Measurements from ENCODE around the gene CYYR1. TPM values are rescaled to one million over a fixed set of nuclear protein-coding genes. Genes with fewer than 3 reads are reported as not detected.
A peak's percentile ranks its signal among the peaks of the same experiment; 100 is the strongest.

CYYR1 gene
- polyA plus RNA-seq, 3 donors: 52.5 to 57.7 (median 56.0) TPM

GRCh38 chr21:26565111-26565510 lies 8.0 kb downstream of the CYYR1 start:
- DNase-seq (ENCODE audit: extremely low read depth in 1 of 11, low read depth in 9 of 11, low spot score in 4 of 11): no peak

- DNase-seq (ENCODE audit: extremely low read depth in 1 of 11, low read depth in 9 of 11, low spot score in 4 of 11): no peak
Measured at GRCh38 chr21:26563856-26564503, 9.1 kb downstream of the CYYR1 start.

DNA sequence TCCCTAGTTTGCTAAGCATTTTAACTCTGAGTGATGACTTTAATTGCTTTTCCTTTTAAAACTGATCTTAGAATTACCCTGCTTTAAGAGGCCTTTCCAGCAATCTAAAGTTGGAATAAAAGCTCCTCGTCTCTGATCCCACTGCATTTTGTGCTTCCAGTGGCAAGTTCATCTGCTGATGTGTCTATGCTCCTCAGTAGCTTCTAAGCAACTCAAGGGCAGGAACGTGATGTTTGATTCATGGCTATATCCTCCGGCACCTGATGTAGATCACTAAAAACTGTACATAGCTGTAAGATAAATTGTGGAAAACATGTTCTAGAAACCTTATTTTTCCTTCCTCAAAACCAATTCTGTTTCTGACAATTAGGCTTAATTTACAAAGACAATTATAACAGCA lies 12.5 kb downstream of the CYYR1 start:
- DNase-seq (ENCODE audit: extremely low read depth in 1 of 11, low read depth in 9 of 11, low spot score in 4 of 11): no peak

DNA sequence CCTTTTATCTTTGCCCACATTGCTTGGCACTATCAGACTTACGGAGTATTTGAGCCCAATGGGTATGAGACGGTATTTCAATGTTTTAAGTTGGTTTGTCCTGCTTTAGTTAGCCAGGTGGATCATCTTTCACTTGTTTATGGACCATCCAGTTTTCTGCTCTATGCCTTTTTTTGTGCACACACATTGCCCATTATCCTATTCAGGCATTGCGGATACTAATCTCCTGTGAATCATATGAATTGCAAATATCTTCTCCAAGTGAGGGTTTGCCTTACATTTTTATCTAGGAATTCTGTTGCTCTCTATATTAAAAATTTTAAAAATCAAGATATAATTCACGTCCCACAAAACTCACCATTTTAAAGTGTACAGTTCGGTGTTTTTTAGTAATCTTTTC lies 14.0 kb downstream of the CYYR1 start:
- DNase-seq (ENCODE audit: extremely low read depth in 1 of 11, low read depth in 9 of 11, low spot score in 4 of 11): no peak

- DNase-seq (ENCODE audit: extremely low read depth in 1 of 11, low read depth in 9 of 11, low spot score in 4 of 11): no peak
Measured at GRCh38 chr21:26557106-26557505, 16.0 kb downstream of the CYYR1 start.

- no peak for DNase-seq (ENCODE audit: extremely low read depth in 1 of 11, low read depth in 9 of 11, low spot score in 4 of 11)
Measured at GRCh38 chr21:26555540-26556146, 17.4 kb downstream of the CYYR1 start.

- no peak for DNase-seq (ENCODE audit: extremely low read depth in 1 of 11, low read depth in 9 of 11, low spot score in 4 of 11)
Measured at GRCh38 chr21:26554365-26554764, 18.7 kb downstream of the CYYR1 start.

- no peak for DNase-seq (ENCODE audit: extremely low read depth in 1 of 11, low read depth in 9 of 11, low spot score in 4 of 11)
Measured at GRCh38 chr21:26553898-26554297, 19.2 kb downstream of the CYYR1 start.

DNA sequence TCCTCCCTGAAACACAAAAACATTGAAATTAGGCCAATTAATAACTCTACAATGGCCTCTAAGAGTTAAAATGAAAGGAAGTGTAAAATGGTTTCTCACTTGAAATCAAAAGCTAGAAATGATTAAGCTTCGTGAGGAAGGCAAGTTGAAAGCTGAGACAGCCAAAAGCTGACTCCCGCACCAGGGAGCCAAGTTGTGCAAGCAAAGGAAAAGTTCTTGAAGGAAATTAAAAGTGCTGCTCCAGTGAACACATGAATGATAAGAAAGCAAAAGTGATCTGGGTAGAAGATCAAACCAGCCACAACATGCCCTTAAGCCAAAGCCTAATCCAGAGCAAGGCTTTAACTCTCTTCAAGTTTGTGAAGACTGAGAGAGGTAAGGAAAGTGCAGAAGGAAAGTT lies 22.8 kb downstream of the CYYR1 start:
- DNase-seq (ENCODE audit: extremely low read depth in 1 of 11, low read depth in 9 of 11, low spot score in 4 of 11): peak in 4 of 11 donors; percentile 26 to 63 (median 50)

GRCh38 chr21:26546446-26547097 lies 26.5 kb downstream of the CYYR1 start:
- DNase-seq (ENCODE audit: extremely low read depth in 1 of 11, low read depth in 9 of 11, low spot score in 4 of 11): no peak

DNA sequence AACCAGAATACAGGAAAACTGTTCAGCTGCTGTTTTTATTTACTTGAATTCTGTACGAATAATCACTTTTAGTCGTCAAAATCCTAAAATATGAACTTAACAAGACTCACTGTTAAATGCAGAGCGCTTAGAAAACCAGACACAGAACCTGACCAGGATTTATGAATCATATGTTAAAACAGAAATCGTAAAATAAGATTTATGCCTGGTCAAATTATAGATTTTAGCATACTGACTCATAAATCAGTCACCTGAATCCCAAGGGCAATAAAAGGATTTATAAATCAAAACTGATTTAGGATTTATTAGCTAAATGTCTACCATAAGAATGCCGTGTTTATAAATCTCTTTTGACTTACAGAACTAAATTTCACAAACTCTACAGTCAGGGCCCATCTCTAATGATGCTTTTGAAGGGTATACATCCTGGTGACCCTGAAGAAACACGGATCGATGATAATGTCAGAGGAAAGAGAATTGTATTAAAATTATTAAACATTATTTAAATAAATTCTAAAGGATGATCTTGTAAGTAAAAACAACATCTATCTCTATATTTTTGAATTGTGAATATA lies 28.8 kb downstream of the CYYR1 start:
- DNase-seq (ENCODE audit: extremely low read depth in 1 of 11, low read depth in 9 of 11, low spot score in 4 of 11): no peak

GRCh38 chr21:26540651-26541050 lies 32.4 kb downstream of the CYYR1 start:
- no peak for DNase-seq (ENCODE audit: extremely low read depth in 1 of 11, low read depth in 9 of 11, low spot score in 4 of 11)

- no peak for DNase-seq (ENCODE audit: extremely low read depth in 1 of 11, low read depth in 9 of 11, low spot score in 4 of 11)
Measured at GRCh38 chr21:26539566-26539965, 33.5 kb downstream of the CYYR1 start.

GRCh38 chr21:26534517-26534916 lies 38.6 kb downstream of the CYYR1 start:
- no peak for DNase-seq (ENCODE audit: extremely low read depth in 1 of 11, low read depth in 9 of 11, low spot score in 4 of 11)

- no peak for DNase-seq (ENCODE audit: extremely low read depth in 1 of 11, low read depth in 9 of 11, low spot score in 4 of 11)
Measured at GRCh38 chr21:26532208-26532607, 40.9 kb downstream of the CYYR1 start.

GRCh38 chr21:26529526-26529925 lies 43.6 kb downstream of the CYYR1 start:
- DNase-seq (ENCODE audit: extremely low read depth in 1 of 11, low read depth in 9 of 11, low spot score in 4 of 11): no peak

GRCh38 chr21:26528882-26529281 lies 44.2 kb downstream of the CYYR1 start:
- DNase-seq (ENCODE audit: extremely low read depth in 1 of 11, low read depth in 9 of 11, low spot score in 4 of 11): no peak

GRCh38 chr21:26522704-26523103 lies 50.4 kb downstream of the CYYR1 start:
- no peak for DNase-seq (ENCODE audit: extremely low read depth in 1 of 11, low read depth in 9 of 11, low spot score in 4 of 11)

DNA sequence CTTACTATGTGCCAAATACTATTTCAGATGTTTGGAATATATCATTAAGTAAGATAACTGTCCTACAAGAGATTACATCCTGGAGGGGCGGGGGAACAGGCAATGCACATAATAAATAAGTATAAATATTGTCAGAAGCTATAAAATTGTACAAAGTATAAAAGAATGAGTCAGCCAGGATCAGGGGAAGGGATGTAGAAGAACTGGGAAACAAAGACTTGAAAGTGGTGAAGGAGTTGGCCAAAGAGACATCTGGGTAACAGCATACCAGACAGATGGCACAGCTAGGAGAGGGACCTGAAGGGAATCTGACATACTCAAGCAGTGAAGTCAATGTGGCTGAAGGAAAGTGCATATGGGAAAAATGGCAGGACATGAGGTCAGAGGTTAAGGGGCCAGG lies 53.9 kb downstream of the CYYR1 start:
- no peak for DNase-seq (ENCODE audit: extremely low read depth in 1 of 11, low read depth in 9 of 11, low spot score in 4 of 11)

DNA sequence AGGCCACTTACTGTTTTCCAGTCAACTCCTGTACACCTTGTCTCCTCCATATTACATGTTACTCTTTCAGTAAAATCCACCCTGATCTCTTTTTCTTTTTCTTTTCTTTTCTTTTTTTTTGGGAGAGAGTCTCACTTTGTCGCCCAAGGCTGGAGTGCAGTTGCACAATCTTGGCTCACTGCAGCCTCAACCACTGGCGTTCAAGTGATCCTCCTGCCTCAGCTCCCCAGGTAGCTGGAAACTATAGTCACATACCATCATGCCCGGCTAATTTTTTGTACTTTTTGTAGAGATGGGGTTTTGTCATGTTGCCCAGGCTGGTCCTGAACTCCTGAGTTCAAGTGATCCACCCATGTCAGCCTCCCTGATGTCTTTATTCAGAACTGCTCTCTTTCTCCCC lies 57.8 kb downstream of the CYYR1 start:
- no peak for DNase-seq (ENCODE audit: extremely low read depth in 1 of 11, low read depth in 9 of 11, low spot score in 4 of 11)
